Measurements from ENCODE around the gene TGM3.

TGM3 gene

DNA sequence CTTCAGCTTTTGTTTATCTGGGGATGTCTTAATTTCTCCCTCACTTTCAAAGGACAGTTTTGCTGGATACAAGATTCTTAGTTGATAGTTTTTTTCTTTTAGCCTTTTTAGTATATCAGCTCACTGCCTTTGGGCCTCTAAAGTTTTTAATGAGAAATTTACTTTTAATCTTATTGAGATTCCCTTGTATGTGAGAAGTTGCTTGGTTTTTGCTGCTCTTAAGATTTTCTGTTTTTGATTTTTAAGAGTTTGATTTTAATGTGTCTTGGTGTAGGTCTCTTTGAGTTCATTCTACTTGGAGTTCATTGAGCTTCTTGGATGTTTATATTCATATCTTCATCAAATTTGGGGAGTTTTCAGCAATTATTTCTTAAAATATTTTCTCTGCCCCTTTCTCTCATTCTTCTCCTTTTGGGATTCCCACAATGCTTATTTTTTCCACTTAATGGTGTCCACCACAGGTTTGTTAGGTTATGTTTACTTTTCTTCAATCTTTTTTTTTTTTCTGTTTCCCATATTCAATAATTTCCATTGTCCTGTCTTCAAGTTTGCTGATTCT, 65.3 kb downstream of the TGM3 start:
- H3K27ac ChIP-seq: no peak overlapping the region
- no peak overlapping the region for H3K4me3 ChIP-seq

DNA sequence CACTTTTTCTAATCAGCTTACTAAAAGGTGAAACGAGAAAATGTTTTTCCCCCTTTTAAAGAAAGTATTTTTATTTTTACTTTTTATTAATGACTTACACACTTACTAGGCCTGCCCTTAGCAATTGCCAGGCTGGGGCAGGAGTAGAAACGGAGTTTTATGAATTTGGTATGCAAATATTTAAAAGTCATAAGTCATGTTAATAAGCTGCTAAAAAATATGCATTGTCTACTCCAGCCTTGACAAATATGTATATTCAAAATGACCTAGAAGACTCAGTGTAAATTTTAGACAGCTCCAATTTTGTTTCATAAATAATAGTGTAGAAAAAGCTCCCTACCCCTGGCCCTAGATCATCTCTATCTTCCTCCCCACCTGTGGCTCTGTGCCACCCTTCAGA, 67.4 kb downstream of the TGM3 start:
- Histone ChIP-seq H3K4me3 (no peak overlapping the region), H3K27ac (no peak overlapping the region)

DNA sequence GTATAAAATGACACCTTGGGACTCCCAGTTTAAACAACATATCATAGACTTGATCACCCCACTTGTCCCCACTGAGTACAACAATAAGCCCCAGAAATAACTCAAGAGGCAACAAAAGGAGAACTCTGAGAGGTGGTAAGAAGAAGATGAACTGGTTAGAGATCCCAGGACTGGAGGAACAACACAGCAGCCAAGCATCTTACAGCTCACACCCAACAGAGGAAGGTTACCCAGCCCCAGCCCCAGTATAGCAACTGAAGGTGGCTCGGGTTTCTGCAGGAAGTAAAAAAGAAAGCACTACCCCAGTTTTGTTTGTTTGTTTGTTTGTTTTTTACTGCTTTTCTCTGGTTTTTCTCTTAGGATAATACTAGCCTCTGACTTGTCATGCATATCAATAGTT, 67.8 kb downstream of the TGM3 start:
- Histone ChIP-seq H3K27ac (no peak overlapping the region), H3K4me3 (no peak overlapping the region)

DNA sequence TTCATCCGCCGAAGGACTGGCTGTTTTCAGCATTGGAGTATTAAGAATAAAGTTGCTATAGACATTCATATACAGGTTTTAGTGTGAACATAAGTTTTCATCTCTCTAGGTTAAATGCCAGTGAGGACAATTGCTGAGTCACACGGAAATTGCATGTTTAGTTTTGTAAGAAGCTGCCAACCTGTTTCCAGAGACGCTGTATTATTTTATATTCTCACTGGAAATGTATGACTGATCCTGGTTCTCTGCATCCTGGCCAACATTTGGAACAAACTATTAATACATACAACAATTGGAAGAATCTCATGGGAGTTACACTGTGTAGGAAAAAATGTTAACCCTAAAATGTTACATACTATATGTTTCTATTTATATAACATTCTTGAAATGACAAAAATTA, 68.2 kb downstream of the TGM3 start:
- no peak overlapping the region for H3K27ac ChIP-seq
- H3K4me3 ChIP-seq: no peak overlapping the region

DNA sequence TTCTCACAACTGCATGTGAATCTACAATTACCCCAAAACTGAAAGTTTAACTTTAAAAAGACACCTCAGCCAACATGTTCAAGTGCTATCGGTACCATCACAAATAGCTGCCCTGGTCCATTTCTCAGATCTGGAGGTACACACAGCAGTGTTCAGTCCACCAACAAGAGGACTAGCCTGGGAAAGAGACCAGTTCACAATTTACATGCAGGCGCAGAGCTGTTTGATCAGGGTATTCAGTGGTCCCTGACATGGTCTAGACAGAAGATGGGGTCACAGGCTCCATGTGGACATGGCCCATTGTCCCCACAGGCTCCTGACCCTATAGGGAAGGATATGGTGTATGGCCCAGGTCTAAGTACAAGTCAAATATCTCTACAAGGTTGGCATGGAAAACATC, 69.3 kb downstream of the TGM3 start:
- Histone ChIP-seq H3K27ac (no peak overlapping the region), H3K4me3 (no peak overlapping the region)

DNA sequence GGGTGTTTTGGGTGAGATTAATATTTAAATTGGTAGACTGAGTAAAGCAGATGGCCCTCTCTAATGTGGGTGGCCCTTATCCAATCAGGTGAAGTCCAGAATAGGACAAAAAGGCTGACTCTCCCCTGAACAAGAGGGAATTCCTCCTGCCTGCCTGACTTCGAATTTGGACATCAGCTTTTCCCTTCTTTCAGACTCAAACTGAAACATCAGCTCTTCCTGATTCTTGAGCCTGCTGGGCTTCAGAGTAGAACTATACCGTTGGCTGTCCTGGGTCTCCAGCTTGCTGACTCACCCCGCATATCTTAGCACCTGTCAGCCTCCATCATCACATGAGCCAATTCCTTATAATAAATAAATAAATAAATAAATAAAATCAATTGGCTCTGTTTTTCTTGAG, 69.9 kb downstream of the TGM3 start:
- no peak overlapping the region for H3K4me3 ChIP-seq
- no peak overlapping the region for H3K27ac ChIP-seq

DNA sequence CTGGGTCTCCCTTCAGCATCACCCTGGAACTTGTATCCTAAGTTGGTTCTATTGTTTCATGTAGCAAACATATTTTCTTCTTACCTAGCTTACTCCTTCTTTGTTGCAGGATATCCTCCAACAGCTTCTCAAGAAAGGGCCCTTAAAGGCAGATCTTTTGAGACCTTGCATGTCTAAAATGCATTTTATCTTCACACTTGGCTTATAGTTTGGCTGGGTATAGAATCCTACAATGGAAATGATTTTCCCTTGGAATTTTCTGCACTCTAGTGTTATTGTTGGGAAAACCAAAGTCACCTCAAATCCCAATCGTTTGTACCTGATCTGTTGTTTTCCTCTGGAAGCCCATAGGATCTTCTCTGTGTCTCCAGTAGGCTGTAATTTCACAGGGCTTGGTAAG, 72.8 kb downstream of the TGM3 start:
- H3K4me3 ChIP-seq: no peak overlapping the region
- H3K27ac ChIP-seq: no peak overlapping the region

DNA sequence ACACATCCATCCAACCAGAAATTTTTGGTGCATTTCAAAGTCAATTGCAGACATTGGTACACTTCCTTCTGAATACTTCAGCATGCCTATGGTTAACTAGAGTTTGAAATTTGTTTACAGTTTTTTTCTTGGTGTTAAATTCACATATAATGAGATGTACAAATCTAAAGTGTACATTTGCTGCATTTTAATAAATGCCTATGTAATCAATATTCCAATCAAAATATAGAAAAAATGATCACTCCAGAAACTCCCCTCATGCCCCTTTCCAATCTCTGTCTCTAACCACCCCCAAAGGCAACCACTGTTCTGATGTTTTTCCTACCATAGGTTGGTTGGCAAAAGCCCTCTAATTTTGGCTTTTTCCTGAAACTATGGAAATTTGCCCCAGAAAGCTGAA, 77.3 kb downstream of the TGM3 start:
- H3K4me3 ChIP-seq: no peak overlapping the region
- H3K27ac ChIP-seq: peak overlapping the region in 1 of 21 experiments; percentile 45

DNA sequence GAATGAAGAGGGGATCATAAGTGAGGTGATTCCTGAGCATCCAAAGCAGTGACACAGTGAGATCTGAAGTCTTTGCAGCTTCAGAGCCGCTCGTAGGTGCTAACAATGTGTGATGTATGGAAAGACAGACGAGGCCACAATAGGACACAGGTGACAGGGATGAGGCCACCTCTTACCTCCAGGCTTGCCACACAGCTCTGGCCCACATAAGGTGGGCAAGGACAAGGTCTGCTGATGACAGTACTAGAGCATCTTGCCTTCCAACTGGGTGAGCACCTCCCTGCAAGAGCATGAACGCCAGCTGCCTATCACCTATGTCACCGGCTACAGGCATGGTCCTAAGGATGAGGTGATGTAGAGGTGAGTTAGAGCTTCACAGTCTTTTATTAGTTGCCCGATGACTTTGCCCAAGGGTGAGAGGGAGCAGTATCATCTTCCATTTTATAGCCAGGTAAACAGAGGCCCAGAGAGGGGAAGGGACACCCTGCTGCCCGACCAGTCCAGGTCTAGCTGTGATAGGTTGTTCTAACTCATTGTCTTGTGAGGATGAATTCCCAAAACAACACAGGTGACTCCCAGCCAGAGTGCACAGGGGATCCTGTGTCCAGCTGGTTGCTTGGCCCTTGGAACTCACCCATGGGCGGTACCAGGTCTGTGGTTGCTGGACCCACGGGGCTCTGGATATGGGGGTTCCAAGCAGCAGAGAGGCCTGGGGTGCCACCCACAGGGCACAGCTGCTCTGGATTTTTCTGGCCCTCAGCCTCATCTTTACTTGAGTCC, 78.7 kb downstream of the TGM3 start:
- Histone ChIP-seq H3K4me3 (no peak overlapping the region), H3K27ac (peak overlapping the region in 1 of 21 experiments; percentile 14)

DNA sequence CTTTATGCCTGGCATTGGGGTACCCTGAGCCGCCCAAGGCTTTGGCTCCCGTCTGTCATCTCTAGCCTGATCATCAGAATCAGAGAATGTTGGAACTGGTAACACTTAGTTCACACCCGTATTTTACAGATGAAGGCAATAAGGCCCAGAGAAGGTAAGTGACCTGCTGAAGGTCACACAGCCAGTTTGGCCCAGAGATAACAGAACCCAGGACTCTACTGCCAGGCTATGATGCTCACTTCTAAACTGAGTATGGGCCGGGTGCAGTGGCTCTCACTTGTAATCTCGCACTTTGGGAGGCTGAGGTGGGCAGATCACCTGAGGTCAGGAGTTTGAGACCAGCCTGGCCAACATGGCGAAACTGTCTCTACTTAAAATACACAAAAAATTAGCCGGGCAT, 83.1 kb downstream of the TGM3 start:
- Histone ChIP-seq H3K4me3 (no peak overlapping the region), H3K27ac (no peak overlapping the region)

DNA sequence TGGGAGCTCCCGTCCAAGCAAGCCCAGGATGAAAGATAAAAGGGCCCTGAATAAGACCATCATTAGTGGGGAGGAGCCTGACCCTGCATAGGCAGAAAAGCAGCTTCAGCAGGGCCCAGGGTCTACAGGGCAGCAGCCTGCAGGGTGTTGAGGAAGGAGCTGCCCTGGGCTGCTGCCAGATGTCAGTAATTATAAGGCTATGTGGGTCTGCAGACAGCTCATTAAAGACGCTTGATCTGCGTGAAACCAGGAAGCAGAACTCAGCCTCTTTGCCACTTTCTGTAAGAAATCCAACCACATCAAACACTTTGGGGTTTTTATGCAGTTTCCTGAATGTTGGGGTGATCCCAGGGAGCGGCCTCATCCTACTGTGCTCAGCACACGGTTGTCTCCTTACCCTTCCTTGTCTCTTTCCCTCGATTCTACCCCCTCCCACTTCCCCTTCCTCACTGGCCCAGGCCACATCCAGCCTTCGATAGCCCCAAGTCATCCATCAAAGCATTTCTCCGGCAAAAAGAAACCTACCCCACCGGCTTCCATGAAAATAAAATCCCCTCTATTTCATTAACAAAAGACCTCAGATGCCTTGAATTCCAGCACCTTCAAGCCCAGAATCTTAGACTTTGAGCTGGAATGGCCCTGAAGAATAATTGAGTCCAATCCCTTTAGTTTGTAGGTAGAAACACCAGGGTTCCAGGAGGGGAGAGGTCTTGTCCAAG, 83.9 kb downstream of the TGM3 start:
- no peak overlapping the region for H3K4me3 ChIP-seq
- H3K27ac ChIP-seq: no peak overlapping the region

DNA sequence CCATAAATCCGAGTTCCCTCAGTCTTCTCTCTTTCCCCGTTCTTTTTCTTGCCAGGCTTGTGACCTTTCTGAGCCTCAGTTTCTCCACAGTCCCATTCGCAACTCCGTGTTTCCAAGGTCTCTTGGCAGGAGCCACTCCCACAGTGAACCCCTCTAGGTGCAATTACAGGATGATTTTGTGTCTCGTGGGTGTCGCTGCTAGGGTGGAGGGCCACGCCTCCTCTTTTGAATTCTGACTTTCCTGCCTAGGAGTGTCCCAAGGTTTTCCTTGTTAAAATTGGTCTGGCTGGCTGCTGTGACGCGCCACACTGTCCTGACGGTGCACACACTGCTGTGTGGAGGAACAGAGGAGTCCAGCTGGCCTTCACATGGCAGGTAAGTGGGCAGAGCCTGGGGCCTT, 84.8 kb downstream of the TGM3 start, which contains the start of gene TGM6:
TSS of gene TGM6 (plus strand) at position 301 of the 400 bp plus-strand sequence. CDS start at position 369, 68 bp downstream.
- no peak within 1 kb of the TSS for H3K4me3 ChIP-seq
- no peak within 1 kb of the TSS for H3K27ac ChIP-seq

DNA sequence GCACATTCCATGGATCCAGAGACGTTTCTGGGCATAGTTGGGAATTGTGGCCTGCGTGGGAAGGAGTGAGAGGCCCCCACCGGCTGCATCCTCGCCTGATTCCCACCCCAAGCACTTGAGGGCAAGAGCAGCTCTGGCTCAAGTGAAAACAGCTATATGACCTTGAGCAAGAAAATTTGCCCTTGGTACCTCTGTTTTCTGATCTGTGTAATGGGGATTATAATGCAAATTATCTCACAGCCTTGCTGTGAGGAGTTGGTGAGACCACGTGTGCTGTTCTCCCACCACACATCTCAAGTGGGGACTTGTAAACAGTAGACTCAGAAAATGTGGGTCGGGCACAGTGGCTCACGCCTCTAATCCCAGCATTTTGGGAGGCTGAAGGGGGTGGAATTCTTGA, 85.5 kb downstream of the TGM3 start:
- Histone ChIP-seq H3K4me3 (no peak overlapping the region), H3K27ac (no peak overlapping the region)

DNA sequence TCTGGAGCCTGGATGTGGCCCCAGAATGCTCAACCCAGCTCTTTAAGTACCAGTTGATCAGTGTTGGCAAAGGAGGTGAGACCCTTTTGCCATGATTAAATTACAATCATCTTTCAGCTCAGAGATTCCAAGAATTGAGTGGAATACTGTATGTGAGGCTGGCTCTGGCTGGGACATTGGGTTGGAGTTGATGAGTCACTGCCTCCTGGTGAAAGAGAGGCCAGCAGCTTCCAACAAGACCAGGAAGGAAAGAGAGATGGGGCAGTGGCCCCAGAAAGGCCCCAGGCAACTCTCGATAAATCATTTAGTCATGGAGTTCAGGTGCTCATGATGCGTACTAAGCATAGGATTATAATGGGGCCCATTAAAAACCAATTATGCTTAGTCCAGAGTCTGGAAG, 87.0 kb downstream of the TGM3 start:
- Histone ChIP-seq H3K4me3 (no peak overlapping the region), H3K27ac (no peak overlapping the region)

DNA sequence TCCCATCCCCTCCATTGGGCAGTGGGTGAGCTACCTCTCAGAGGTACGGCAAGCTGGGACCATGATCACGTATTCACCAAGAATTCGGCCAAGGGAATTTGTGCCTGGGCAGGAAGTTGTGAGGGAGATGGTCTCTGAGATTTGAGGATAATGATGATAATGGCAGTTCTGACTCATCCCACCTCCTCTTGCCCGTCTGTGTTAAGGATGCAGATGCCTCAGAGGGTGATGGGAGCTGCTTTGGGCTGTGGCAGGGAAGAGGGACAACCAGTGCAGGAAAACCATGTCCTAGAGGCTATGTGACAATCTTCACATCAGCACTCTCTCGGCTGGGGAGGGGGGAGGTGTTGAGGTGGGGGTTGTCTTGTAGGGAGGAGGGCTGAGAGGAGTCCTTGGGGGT, 89.2 kb downstream of the TGM3 start:
- Histone ChIP-seq H3K27ac (no peak overlapping the region), H3K4me3 (no peak overlapping the region)

DNA sequence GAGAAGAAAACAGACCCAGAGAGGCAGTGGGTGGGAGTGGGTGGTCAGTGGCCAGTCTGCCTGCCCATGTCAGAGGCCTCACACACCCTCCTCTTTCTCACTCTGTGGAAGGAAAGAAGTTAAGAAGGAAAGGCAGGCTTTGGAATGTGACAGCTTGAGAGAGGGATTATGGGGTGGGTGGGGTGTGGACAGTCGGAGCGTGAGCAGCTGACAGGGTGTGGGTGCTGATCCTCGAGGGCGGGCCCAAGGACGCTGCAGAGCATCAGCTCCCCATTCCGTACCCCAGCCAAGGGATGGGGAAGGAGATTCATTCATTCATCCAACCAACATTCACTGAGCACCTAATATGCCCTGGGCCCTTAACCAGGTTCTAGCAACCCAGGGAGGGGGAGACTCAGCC, 89.7 kb downstream of the TGM3 start:
- Histone ChIP-seq H3K4me3 (no peak overlapping the region), H3K27ac (no peak overlapping the region)

DNA sequence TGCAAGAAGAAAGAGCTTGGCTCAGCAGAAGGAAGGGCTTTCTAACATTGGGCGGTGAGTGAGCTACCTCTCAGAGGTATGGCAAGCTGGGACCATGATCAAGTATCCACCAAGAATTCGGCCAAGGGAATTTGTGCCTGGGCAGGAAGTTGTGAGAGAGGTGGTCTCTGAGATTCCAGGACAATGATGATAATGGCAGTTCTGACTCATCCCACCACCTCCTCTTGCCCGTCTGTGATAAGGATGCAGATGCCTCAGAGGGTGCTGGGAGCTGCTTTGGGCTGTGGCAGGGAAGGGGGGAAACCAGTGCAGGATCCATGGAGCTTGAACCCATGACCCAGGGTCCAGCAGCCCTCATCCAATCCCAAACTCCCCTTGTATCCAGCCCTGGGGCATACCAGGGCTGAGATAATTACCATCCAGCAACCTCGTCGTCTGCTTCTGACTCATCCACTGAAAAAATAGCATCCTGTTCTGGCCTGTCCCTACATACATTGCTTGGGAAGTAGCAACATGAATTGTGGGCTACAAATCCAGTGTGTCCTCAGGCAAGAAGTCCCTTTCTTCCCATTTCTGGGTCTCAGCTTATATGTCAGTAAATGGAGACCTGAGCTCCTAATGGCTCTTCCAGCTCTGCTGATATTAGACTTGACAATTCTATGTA, 90.8 kb downstream of the TGM3 start:
- no peak overlapping the region for H3K4me3 ChIP-seq
- H3K27ac ChIP-seq: peak overlapping the region in 4 of 21 experiments; percentile 11 to 44 (median 34)

DNA sequence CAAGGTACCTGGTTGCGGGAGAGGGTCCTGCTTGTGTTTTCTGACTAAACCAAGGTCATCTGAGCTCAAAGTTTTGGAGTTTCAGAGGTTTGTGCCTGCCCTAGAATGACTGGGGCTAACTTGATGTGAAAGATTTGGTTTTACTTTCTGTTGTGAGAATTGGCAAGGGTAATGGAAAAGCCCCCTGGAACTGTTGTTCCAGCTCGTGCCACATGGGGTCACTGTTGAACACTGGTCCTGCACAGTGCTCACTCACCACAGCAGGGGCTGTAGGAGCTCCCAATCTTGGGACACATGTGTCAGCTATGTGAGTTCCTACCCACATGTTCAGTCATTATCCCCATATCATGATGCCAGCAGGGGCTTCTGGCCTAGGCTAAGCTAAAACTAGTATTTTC, 91.4 kb downstream of the TGM3 start:
- peak overlapping the region in 4 of 21 experiments; percentile 11 to 44 (median 34) for H3K27ac ChIP-seq
- H3K4me3 ChIP-seq: no peak overlapping the region

DNA sequence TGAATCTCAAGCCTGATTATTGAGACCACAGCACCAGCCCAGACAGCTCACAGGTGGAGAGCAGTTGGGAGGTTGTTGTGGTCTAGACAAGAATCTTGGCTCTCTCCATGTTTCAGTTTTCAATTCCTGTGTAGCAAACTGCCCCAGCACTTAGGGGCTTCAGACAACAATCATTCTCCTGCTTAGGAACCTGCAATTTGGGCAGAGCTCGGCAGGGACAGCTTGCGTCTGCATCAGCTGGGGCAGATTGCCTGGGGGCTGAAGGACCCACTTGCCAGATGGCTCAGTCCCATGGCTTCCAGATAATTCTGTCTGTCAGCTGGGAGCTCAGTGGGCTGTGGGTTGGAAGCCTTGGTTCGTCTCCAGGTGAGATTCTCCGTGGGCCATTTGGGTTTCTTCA, 91.8 kb downstream of the TGM3 start:
- no peak overlapping the region for H3K4me3 ChIP-seq
- peak overlapping the region in 1 of 21 experiments; percentile 44 for H3K27ac ChIP-seq

Measured in skin epidermis (tissue), 12 donors.